Stimulated activated naive B cell treated with anti-CD40 and anti-IgM and Interleukin-4, amounts not matched to agents 10 μg/mL and 1 μg/mL and 100 μg/mL, for 72 hours (primary cell): ENCODE results near the gene DTNA.
A peak's percentile ranks its signal among the peaks of the same experiment; 100 is the strongest.
"Not testable (repeated sequence)": the region's sequence is repeated elsewhere in the genome, so short reads cannot be mapped to it uniquely, and the experiment has no call there.

Experiments
- ATAC-seq, 2 donors: fragments of 150-1000 bp; cut with Tn5 transposase; replicated peaks; 2 replicates each; pipeline ENCODE4 v1.10.0; 2021; ENCODE audit warnings: moderate library complexity in 1 of 2
- DNase-seq: peaks from one replicate; pipeline ENCODE4 v3.0.0; 2021
- H3K27ac Mint-ChIP-seq: one replicate; pipeline ENCODE4 v1.8.0; 2022; ENCODE audit warnings: mild to moderate bottlenecking, mixed read lengths
- H3K27me3 Mint-ChIP-seq, 2 donors: one replicate each; pipeline ENCODE4 v1.8.0; 2022; ENCODE audit warnings: mixed read lengths in 2 of 2
- H3K36me3 Mint-ChIP-seq, 2 donors: one replicate each; pipeline ENCODE4 v1.8.0; 2022; ENCODE audit warnings: mixed read lengths in 2 of 2, mild to moderate bottlenecking in 1 of 2
- H3K4me1 Mint-ChIP-seq, 2 donors: one replicate each; pipeline ENCODE4 v1.8.0; 2022; ENCODE audit warnings: mixed read lengths in 2 of 2, mild to moderate bottlenecking in 1 of 2
- H3K4me3 Mint-ChIP-seq, 2 donors: one replicate each; pipeline ENCODE4 v1.8.0; 2022; ENCODE audit warnings: mild to moderate bottlenecking in 2 of 2, mixed read lengths in 2 of 2, moderate library complexity in 1 of 2
- H3K9me3 Mint-ChIP-seq, 2 donors: one replicate each; pipeline ENCODE4 v1.8.0; 2022; ENCODE audit warnings: mixed read lengths in 2 of 2, mild to moderate bottlenecking in 1 of 2

DTNA gene

DNA sequence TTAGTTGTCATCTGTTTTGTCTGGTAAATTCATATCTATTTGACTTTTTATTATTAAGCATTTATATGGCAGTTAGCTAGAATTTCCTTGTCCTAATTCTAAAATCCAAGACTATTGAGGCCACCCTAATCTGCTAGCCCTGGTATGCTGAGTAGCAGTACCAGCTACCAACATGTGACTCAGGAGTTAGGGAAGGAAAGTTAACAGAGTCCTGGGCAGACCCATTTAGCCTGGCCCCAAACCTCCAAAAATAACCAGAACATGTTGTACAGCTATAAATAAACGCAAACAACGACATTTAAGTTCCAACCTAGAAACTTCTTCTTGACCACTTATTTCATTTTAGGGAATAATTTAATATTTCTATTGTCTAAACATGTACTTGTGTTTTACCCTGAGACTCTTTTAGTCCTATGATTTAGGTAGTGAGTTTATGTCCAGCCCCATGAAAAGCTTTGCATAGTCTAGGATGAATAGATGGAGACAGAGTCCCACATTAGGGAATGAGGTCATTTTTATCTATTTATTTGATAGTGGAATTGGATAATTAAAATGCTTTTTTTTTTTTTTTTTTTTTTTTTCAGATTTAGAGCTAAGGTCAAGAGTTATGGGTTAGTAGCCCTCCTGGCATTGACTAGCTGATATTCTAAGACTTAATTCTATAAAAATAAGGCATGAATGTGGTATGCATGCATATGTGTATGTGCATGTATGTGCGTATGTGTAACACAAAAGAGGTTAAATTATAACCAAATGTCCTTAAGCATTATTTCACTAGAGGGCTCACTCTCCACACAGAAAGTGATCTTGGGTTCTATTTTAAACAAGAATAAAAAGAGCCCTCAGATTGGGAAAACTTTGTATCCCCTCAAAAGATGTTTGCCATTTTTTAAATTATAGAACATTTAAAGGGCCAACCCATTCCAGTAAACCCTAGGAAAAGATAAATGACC, 171.1 kb downstream of the DTNA start:
- H3K9me3 Mint-ChIP-seq = no peaks in the 10 kb centered on the region
- ATAC-seq (no peak), DNase-seq (no peak)
- no peaks in the 10 kb centered on the region for H3K36me3 Mint-ChIP-seq
- no peak overlapping the region for H3K4me3 Mint-ChIP-seq
- no peak overlapping the region for H3K27ac Mint-ChIP-seq
- peaks cover 0 to 2% of the 10 kb centered on the region in 2 donors for H3K4me1 Mint-ChIP-seq
- peaks cover 3 to 6% of the 10 kb centered on the region in 2 donors for H3K27me3 Mint-ChIP-seq

DNA sequence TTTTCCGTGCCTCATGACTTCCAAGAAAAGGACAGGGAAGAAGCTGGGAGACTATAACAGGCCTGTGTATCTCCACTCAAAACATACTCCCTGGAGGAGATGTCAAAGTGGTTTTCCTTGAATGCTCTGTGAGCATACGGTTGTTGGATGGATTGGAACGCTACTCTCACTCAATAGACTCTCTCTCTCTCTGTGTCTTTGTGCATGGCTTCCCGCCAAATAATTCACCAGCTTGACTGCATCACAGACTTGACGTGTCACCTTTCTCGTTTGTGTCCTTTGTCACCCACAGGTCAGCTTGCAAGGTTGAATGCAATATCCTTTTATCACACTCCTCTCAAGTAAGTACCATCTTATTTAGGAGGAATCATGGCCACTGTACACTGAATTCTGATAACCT, 174.3 kb downstream of the DTNA start:
- Mint-ChIP-seq H3K27ac (no peak overlapping the region), H3K4me3 (no peak overlapping the region), H3K4me1 (peaks cover 0 to 2% of the 10 kb centered on the region in 2 donors), H3K36me3 (no peaks in the 10 kb centered on the region), H3K27me3 (peaks cover 3 to 6% of the 10 kb centered on the region in 2 donors), H3K9me3 (no peaks in the 10 kb centered on the region)
- DNase-seq (no peak), ATAC-seq (no peak)

DNA sequence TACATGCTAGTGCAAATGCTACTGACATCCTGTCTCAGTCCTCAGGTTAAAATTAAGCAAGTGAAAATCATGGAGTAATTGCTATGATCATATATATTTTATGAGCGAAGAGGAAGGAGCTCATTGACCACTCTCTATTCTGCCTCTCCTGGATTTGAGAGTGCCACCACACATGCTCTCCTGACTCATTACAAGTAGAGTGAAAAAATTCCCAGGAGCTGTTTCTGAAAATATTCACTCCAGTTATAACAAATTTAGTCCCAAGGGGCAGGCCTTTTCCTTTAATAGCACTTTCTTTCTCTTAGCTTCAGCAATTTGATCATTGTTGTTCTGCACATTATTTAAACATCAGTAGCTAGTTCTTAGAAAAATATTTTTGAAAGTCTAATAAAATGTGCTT, 176.1 kb downstream of the DTNA start:
- Mint-ChIP-seq H3K36me3 (no peaks in the 10 kb centered on the region), H3K9me3 (no peaks in the 10 kb centered on the region), H3K27me3 (peaks cover 6 to 13% of the 10 kb centered on the region in 2 donors), H3K4me1 (no peaks in the 10 kb centered on the region), H3K27ac (no peak overlapping the region), H3K4me3 (no peak overlapping the region)
- no peak for DNase-seq
- ATAC-seq = no peak

DNA sequence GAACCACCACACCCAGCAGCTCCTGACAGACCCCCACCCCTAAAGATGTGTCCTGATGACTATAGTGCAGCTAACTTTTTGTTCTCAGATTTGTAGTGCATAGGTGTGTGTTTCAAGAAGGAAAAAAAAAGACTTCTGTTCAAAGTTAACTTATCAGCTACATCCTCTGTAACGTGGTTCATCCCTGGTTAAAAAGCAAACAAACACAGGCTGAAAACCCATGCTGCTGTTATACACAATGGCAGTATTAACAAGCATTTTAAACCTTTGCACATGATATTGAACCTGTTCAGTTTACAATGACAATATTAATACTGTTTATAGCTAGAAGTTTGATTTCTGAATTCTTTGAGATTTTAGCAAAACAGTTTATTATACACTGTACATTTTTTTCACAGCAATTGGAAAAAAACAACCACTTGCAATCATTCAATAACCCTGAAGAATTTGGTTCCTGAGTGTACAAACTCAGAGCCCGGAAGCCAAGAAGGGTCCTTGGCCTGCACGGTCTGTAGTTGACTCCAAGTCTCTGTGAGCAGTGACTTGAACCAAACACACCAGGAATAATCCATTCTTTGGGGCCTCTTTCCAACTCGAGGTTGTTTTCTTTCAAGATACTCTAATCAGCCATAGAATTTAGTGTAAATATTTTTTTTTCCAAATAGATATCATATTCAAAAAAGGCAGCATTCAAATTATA, 177.9 kb downstream of the DTNA start:
- no peaks in the 10 kb centered on the region for H3K9me3 Mint-ChIP-seq
- peaks cover 15 to 19% of the 10 kb centered on the region in 2 donors for H3K27me3 Mint-ChIP-seq
- no peak overlapping the region for H3K27ac Mint-ChIP-seq
- DNase-seq (no peak), ATAC-seq (no peak)
- no peaks in the 10 kb centered on the region for H3K36me3 Mint-ChIP-seq
- no peaks in the 10 kb centered on the region for H3K4me1 Mint-ChIP-seq
- no peak overlapping the region for H3K4me3 Mint-ChIP-seq

DNA sequence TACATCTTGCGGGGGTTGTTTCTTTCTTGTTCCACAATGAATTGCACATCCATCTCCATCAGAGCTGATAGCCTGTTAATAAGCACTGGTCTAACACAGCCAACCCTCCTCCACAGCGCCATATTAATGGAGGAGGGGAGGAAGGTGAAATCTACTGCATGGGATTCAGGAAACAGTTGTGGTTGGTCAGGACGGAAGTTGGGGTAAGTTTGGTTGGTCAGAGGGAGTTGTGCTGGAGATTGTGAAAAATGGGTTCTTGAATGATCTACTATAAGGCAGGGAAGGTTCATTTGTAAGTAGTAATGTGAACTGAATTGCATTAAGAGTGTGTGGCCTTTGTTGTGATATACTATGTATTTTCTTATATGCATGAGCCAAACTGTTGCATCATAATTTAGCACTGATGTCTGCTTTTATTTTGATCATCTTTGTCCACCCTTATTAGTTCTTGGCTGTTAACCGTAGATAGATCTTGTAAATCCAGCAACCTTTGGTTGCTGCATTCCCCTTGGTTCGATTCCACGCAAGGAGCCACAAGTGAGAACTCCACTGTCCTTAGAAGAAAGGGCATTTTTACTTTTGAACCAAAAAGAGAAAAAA, 180.5 kb downstream of the DTNA start:
- H3K27me3 Mint-ChIP-seq = peaks cover 12 to 29% of the 10 kb centered on the region in 2 donors
- no peak overlapping the region for H3K4me3 Mint-ChIP-seq
- H3K9me3 Mint-ChIP-seq = peaks cover 3 to 5% of the 10 kb centered on the region in 2 donors
- no peak overlapping the region for H3K27ac Mint-ChIP-seq
- no peaks in the 10 kb centered on the region for H3K4me1 Mint-ChIP-seq
- no peaks in the 10 kb centered on the region for H3K36me3 Mint-ChIP-seq
- ATAC-seq = no peak
- DNase-seq = no peak

DNA sequence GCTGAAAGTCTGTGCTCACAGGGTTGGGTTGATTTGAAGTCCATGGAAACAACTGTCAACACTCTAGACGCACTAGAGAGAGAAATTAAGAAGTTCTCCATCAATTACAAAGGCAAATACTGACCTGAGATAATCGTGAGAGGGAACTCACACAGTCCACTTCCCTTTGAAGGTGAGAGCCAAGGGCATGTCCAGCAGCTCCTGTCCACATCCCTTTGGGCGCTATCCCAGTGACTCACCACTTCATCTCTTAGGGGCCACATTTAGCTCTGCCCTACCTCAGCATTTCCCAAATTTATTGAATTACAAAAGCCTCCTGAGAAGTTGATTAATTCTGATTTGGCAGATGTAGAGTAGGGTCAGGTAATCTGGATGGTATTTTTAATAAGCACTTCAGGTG, 182.3 kb downstream of the DTNA start:
- H3K9me3 Mint-ChIP-seq = peaks cover 5 to 7% of the 10 kb centered on the region in 2 donors
- no peak overlapping the region for H3K4me3 Mint-ChIP-seq
- H3K4me1 Mint-ChIP-seq = no peaks in the 10 kb centered on the region
- DNase-seq (no peak), ATAC-seq (no peak)
- peaks cover 0 to 2% of the 10 kb centered on the region in 2 donors for H3K36me3 Mint-ChIP-seq
- no peak overlapping the region for H3K27ac Mint-ChIP-seq
- peaks cover 12 to 35% of the 10 kb centered on the region in 2 donors for H3K27me3 Mint-ChIP-seq

DNA sequence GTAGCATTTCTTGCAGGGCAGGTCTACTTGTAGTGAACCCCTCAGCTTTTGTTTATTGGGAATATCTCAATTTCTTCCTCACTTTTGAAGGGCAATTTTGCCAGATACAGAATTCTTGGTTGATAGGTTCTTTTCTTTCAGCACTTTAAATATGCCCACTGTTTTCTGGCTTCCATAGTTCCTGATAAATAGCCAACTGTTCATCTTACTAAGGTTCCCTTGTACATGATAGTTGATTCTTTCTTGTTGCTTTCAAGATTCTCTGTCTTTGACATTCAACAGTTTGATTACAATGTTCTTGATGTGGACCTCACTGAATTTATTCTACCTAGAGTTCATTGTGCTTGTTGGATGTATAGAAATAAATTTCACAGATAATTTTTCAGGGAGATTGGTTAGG, 183.1 kb downstream of the DTNA start:
- no peak overlapping the region for H3K27ac Mint-ChIP-seq
- ATAC-seq (no peak), DNase-seq (no peak)
- peaks cover 0 to 2% of the 10 kb centered on the region in 2 donors for H3K36me3 Mint-ChIP-seq
- no peak overlapping the region for H3K4me3 Mint-ChIP-seq
- H3K27me3 Mint-ChIP-seq = peaks cover 12 to 35% of the 10 kb centered on the region in 2 donors
- no peaks in the 10 kb centered on the region for H3K4me1 Mint-ChIP-seq
- H3K9me3 Mint-ChIP-seq = peaks cover 5 to 7% of the 10 kb centered on the region in 2 donors

DNA sequence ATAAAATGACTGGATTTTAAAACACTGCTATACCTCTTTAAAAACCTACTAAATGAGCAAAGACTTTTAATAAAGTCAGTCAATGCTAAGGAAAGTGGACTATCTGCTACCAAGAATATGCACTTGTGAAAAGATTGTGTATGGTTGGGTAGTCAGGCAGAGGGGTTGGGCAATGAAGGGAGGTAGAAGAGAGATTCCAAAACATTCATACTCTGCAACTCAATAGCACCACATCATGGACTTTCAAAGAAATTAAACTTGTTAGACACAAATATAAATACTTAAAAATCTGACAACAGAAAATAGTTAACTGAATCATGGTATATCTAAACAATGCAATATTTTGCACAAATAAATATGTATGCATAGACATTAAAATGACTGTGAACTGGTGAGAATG, 191.2 kb downstream of the DTNA start:
- H3K27me3 Mint-ChIP-seq = no peaks in the 10 kb centered on the region
- no peak for DNase-seq
- H3K36me3 Mint-ChIP-seq = peaks cover 0 to 2% of the 10 kb centered on the region in 2 donors
- no peak overlapping the region for H3K4me3 Mint-ChIP-seq
- H3K27ac Mint-ChIP-seq = no peak overlapping the region
- H3K9me3 Mint-ChIP-seq = peaks cover 8 to 9% of the 10 kb centered on the region in 2 donors
- H3K4me1 Mint-ChIP-seq = peaks cover 0 to 3% of the 10 kb centered on the region in 2 donors
- no peak for ATAC-seq

DNA sequence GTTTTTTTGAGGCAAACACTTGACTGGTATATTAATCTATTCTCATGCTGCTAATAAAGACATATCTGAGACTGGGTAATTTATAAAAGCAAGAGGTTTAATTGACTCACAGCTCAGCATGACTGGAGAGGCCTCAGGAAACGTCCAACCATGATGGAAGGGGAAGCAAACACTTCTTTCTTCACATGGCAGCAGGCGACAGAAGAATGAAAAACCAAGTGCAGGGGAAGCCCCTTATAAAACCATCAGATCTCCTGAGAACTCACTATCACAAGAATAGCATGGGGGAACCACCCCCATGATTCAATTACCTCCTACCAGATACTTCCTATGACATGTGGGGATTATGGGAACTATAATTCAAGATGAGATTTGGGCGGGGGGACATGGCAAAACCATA, 194.9 kb downstream of the DTNA start:
- Mint-ChIP-seq H3K4me3 (no peak overlapping the region), H3K27ac (no peak overlapping the region), H3K27me3 (no peaks in the 10 kb centered on the region), H3K4me1 (peaks cover 0 to 3% of the 10 kb centered on the region in 2 donors), H3K9me3 (peaks cover 16 to 22% of the 10 kb centered on the region in 2 donors), H3K36me3 (peaks cover 4 to 5% of the 10 kb centered on the region in 2 donors)
- peak; percentile 16 to 36 for ATAC-seq
- no peak for DNase-seq

DNA sequence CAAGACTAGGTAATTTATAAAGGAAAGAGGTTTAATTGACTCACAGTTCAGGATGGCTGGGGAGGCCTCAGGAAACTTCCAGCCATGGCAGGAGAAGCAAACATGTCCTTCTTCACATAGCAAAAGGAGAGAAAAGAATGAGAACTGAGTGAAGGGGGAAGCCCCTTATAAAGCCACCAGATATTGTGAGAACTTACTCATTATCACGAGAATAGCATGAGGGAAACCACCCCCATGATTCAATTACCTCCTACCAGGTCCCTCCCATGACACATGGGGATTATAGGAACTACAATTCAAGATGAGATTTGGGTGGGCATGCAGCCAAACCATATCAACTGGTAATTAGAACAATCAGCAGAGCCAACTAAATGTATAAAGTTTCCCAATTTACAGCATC, 196.9 kb downstream of the DTNA start:
- not testable (repeated sequence) for ATAC-seq, DNase-seq

DNA sequence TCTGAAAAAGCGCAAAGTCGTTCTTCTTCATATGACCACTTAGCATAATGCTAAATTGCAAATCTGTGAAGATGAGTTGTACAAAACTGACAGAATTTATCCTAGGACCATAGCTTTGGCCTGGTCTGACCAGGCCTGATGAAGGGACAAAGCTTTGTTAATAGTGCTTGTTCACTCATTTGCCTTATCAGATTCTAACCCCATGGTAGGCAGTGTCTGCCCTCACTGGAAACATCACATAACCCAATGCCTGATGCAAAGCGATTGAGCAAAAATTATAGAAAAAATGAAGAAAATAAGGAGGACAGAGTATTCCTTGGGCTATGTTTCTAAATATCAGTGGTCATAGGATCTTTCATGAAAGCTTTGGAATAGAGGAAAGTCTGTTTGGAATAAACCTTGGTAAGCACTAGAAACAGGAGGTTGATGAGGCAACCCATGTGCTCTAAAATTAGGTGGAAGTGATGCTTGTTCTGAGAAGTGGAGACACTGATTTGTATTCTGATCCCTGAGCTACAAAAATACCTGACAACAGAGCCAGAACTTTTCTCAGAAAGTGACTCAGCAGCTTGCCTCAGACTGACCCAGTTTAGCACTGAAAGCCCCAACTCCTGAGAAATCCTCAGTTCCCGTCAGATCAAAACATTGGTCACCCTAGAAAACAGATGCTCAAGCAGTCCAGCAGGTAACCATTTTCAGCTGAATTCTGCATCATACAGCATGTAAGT, 199.7 kb downstream of the DTNA start:
- peaks cover 16 to 22% of the 10 kb centered on the region in 2 donors for H3K9me3 Mint-ChIP-seq
- no peak overlapping the region for H3K27ac Mint-ChIP-seq
- H3K36me3 Mint-ChIP-seq = peaks cover 4 to 5% of the 10 kb centered on the region in 2 donors
- H3K27me3 Mint-ChIP-seq = peaks cover 4 to 7% of the 10 kb centered on the region in 2 donors
- H3K4me1 Mint-ChIP-seq = peaks cover 0 to 3% of the 10 kb centered on the region in 2 donors
- no peak overlapping the region for H3K4me3 Mint-ChIP-seq
- no peak for DNase-seq
- ATAC-seq = no peak

More for the DNA sequence above, 196.9 kb downstream of the DTNA start:
- peaks cover 16 to 22% of the 10 kb centered on the region in 2 donors for H3K9me3 Mint-ChIP-seq
- not testable (repeated sequence) for H3K4me3 Mint-ChIP-seq, H3K4me1 Mint-ChIP-seq, H3K36me3 Mint-ChIP-seq, H3K27me3 Mint-ChIP-seq, H3K27ac Mint-ChIP-seq

DNA sequence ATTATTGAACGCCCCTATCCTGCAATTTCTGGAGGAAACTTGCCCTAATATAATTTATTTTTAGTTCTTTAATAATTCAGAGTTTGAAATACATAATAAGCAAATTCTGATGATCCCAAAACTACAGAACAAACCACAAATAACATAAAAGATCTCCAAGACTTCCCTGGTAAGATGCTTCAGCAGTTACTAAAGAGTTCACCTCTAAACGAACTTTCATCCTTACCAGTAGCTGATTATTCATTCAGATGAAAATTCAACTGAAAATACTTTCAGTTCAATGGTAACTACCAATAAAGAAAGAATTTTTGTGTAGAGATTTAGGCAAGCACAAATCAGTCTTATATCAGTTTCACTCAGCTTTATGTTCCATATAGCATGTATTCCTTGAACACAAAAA, 201.0 kb downstream of the DTNA start:
- peaks cover 3 to 4% of the 10 kb centered on the region in 2 donors for H3K36me3 Mint-ChIP-seq
- H3K9me3 Mint-ChIP-seq = peaks cover 8 to 13% of the 10 kb centered on the region in 2 donors
- peaks cover 4 to 7% of the 10 kb centered on the region in 2 donors for H3K27me3 Mint-ChIP-seq
- no peak overlapping the region for H3K4me3 Mint-ChIP-seq
- no peak overlapping the region for H3K27ac Mint-ChIP-seq
- no peaks in the 10 kb centered on the region for H3K4me1 Mint-ChIP-seq
- DNase-seq = no peak
- no peak for ATAC-seq

DNA sequence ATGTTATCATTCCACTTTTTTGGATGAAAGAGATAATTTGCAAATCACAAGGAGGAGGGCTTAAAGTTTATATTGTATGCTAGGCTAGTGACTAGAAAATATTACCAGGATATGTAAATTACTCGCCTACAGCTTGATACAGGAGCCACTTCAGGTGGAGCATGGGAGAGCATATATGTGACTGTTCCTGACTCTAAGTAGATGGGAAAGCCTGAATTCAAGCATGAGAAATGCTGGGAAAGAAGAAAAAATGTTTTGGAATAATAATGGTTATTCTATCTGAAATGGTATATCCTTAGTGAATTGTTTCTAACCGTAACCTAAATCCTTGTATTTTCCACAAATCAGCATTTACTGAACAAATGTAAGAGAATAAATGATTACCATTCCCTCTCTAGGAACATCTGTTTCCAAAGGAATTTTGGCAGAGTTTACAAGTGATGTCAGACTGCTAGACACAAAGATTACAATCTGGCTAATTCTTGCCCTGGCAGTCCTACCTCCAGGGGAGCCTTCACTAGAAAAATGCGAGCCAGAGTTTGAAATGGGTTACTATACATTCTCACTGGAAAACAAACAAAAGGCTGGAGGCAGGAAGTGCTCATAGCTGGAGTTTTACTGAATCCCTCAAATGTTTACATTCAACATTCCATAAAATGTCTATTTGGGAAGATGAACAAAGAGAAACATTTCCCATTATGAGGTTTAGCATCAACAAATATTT, 201.7 kb downstream of the DTNA start:
- Mint-ChIP-seq H3K4me3 (no peak overlapping the region), H3K36me3 (no peaks in the 10 kb centered on the region), H3K27me3 (peaks cover 4 to 12% of the 10 kb centered on the region in 2 donors), H3K27ac (no peak overlapping the region), H3K4me1 (no peaks in the 10 kb centered on the region), H3K9me3 (peaks cover 3 to 8% of the 10 kb centered on the region in 2 donors)
- ATAC-seq (no peak), DNase-seq (no peak)
